Measurements from ENCODE around the gene XKR8.

DNA sequence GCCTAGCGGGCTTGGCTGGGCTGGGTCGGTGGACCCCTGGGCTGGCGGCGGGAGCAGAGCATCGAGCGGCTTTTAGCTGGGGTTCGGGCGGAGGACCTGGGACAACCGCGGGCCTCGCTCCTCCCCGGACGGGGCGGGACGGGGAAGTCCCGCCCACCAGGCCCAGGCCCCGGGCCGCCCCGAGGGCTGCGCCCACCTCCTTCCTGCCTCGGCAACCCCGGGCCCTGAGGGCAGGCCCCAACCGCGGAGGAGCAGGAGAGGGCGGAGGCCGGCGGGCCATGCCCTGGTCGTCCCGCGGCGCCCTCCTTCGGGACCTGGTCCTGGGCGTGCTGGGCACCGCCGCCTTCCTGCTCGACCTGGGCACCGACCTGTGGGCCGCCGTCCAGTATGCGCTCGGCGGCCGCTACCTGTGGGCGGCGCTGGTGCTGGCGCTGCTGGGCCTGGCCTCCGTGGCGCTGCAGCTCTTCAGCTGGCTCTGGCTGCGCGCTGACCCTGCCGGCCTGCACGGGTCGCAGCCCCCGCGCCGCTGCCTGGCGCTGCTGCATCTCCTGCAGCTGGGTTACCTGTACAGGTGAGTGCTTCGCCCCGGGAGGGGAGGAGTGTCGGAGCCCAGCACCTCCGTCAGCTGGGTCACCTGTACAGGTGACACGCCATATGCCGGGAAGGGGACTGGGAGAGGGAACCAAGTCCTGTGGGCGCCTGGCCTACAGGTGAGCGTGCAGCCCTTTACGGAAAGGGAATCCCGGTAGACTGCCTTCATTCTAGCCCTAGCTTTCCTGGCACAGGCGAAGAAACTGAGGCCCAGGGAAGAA lies at the start of gene XKR8:
- TF ChIP-seq FOXA1 (IDR thresholded peaks at IDR 0.05), result no peak
- no peak for TF ChIP-seq TARDBP (IDR thresholded peaks at IDR 0.05)
- no peak for TF ChIP-seq SUZ12 (IDR thresholded peaks at IDR 0.05)
- no peak for TF ChIP-seq FOXK2 (IDR thresholded peaks at IDR 0.05)

Data from HEK293T (cell line).